HepG2 (cell line): ENCODE data around the gene MYL6B. TPM values are rescaled to one million over a fixed set of nuclear protein-coding genes. Genes with fewer than 3 reads are reported as not detected.

ENCODE experiments used
- ATAC-seq: fragments of 200-7000 bp; cut with Tn5 transposase; 3 replicates; pipeline ENCODE4 v1.9.1; 2020; ENCODE audit warnings: mild to moderate bottlenecking, moderate library complexity
- BruUV-seq: library from RNA; stranded (reverse); fragments of 400-500 nt; replicated peaks from 2 replicates; lab custom pipeline; 2021; lab: Mats Ljungman, UMichigan
- CTCF ChIA-PET: fragments of 300-600 bp; formaldehyde crosslinking; extraction: SDS; loops from one replicate; lab custom pipeline; 2021; ENCODE audit warnings: low total read pairs, inconsistent platforms, low intra/inter-chr PET ratio; lab: Yijun Ruan, JAX
- POLR2A ChIA-PET: fragments of 350-600 bp; sonication (Branson Sonifier 250); formaldehyde crosslinking; loops from one replicate; lab custom pipeline; 2020; ENCODE audit warnings: antibody characterized with exemption, inconsistent platforms; lab: Yijun Ruan, JAX
- DNase-seq: peaks from one replicate; pipeline ENCODE4 v3.0.0-alpha.2; 2015; ENCODE audit warnings: low spot score
- FAIRE-seq: peaks from 3 replicates; lab custom pipeline; 2011; peaks lifted over from hg19 to GRCh38; lab: Jason Lieb, UNC
- H2AFZ ChIP-seq: one replicate; pipeline ENCODE4 v1.6.1; 2011; ENCODE audit warnings: low read length, inconsistent platforms
- H3K27ac ChIP-seq: fragments of 300-600 bp; 3 replicates; pipeline ENCODE4 v1.8.0; 2011; ENCODE audit warnings: mixed run types, mild to moderate bottlenecking, mixed read lengths, low read length, inconsistent platforms; ENCODE audit not compliant: insufficient read depth; ENCODE audit errors: extremely low read length
- H3K27me3 ChIP-seq, 2 experiments: fragments of 200-600 bp in 1 of 2; 2 replicates in 1 of 2; 3 replicates in 1 of 2; pipeline versions ENCODE4 v1.6.0 to v1.8.0; 2011; ENCODE audit warnings: low read length in 2 of 2, mild to moderate bottlenecking in 2 of 2, moderate library complexity in 2 of 2, inconsistent platforms in 1 of 2; ENCODE audit not compliant: insufficient read depth in 2 of 2, control insufficient read depth in 1 of 2
- H3K36me3 ChIP-seq, 2 experiments: fragments of 200-600 bp in 1 of 2; replicated peaks in 1 of 2; 2 replicates in 1 of 2; 3 replicates in 1 of 2; pipeline versions ENCODE4 v1.5.1 to v1.8.0; 2011; ENCODE audit warnings: low read length in 2 of 2, inconsistent platforms in 1 of 2; ENCODE audit not compliant: insufficient read depth in 2 of 2, control insufficient read depth in 1 of 2
- H3K4me1 ChIP-seq: 2 replicates; pipeline ENCODE4 v1.5.1; 2012; ENCODE audit warnings: low read length, inconsistent platforms; ENCODE audit not compliant: insufficient read depth
- H3K4me2 ChIP-seq: 2 replicates; pipeline ENCODE4 v1.6.0; 2011; ENCODE audit warnings: low read depth, low read length, inconsistent platforms
- H3K4me3 ChIP-seq, 3 experiments: fragments of 200-600 bp in 1 of 3; sonication (generic), shearing (Covaris generic) in 1 of 3; replicated peaks in 1 of 3; 2 replicates each; pipeline ENCODE4 v1.5.1; 2011 to 2016; ENCODE audit warnings: low read length in 3 of 3, inconsistent platforms in 2 of 3, low read depth in 2 of 3, mild to moderate bottlenecking in 2 of 3, control low read depth in 1 of 3, mixed read lengths in 1 of 3; ENCODE audit not compliant: insufficient read depth in 1 of 3
- H3K79me2 ChIP-seq: one replicate; pipeline ENCODE4 v1.6.1; 2011; ENCODE audit warnings: low read length, inconsistent platforms; ENCODE audit not compliant: insufficient read depth
- H3K9ac ChIP-seq: 2 replicates; pipeline ENCODE4 v1.6.0; 2011; ENCODE audit warnings: mild to moderate bottlenecking, low read depth, low read length, inconsistent platforms; ENCODE audit not compliant: insufficient read depth
- H3K9me3 ChIP-seq: 2 replicates; pipeline ENCODE4 v1.5.1; 2012; ENCODE audit warnings: mild to moderate bottlenecking, low read length
- H4K20me1 ChIP-seq: 2 replicates; pipeline ENCODE4 v1.6.0; 2011; ENCODE audit warnings: inconsistent platforms, mild to moderate bottlenecking, low read length, moderate library complexity; ENCODE audit not compliant: insufficient read depth
- BRF2 ChIP-seq: sonication (generic); formaldehyde crosslinking; IDR thresholded peaks from 2 replicates; pipeline ENCODE4 v1.8.1; 2022; ENCODE audit warnings: mild to moderate bottlenecking, missing genetic modification reagents
- KAT7 ChIP-seq: IDR thresholded peaks from 2 replicates; pipeline ENCODE4 v1.6.1; 2018; ENCODE audit warnings: borderline replicate concordance, missing compliant biosample characterization
- NFKBIZ ChIP-seq: IDR thresholded peaks from 2 replicates; pipeline ENCODE4 v1.6.1; 2018; ENCODE audit warnings: missing genetic modification reagents, missing compliant biosample characterization
- PITX1 ChIP-seq: sonication (generic); formaldehyde crosslinking; IDR thresholded peaks from 2 replicates; pipeline ENCODE4 v1.5.1; 2020; ENCODE audit warnings: mild to moderate bottlenecking, missing genetic modification reagents
- SMC3 ChIP-seq: IDR thresholded peaks from 2 replicates; pipeline ENCODE4 v1.6.1; 2011; ENCODE audit warnings: low read length, improper control_type of control experiment
- SOX5 ChIP-seq: IDR thresholded peaks from 2 replicates; pipeline ENCODE4 v1.6.1; 2016; ENCODE audit warnings: borderline replicate concordance
- ZBTB3 ChIP-seq: sonication (generic); formaldehyde crosslinking; IDR thresholded peaks from 2 replicates; pipeline ENCODE4 v1.4.0; 2020; ENCODE audit warnings: low read depth, mild to moderate bottlenecking, moderate library complexity, missing genetic modification reagents, borderline replicate concordance
- ZFAT ChIP-seq: sonication (generic); formaldehyde crosslinking; conservative IDR thresholded peaks from 2 replicates; pipeline ENCODE4 v1.8.1; 2023; ENCODE audit warnings: missing genetic modification reagents, inconsistent platforms
- ZNF639 ChIP-seq: conservative IDR thresholded peaks from 2 replicates; pipeline ENCODE4 v1.6.1; 2018; ENCODE audit warnings: missing genetic modification reagents
- WGBS: methylation state at CpG from one replicate; pipeline ENCODE4 v1.1.6; 2017; ENCODE audit warnings: low lambda C conversion rate; 5-methylcytosine and 5-hydroxymethylcytosine counted together
- in situ Hi-C: cut with HindIII; loops from 2 replicates; pipeline ENCODE4 v1.10.0; 2017; ENCODE audit warnings: low pct_unique_long_range_greater_than_20kb; ENCODE audit not compliant: extremely low pct_ligation_motif_present
- intact Hi-C: fragments of 100-400 bp; cut with micrococcal nuclease; formaldehyde crosslinking; loops from one replicate; pipeline ENCODE4 v1.10.0; 2022; ENCODE audit not compliant: unreplicated experiment
- polyA plus RNA-seq, 8 experiments: library from polyadenylated mRNA; depleted of rRNA in 3 of 8; stranded (reverse) in 7 of 8; unstranded in 1 of 8; fragments of >200 nt; fragmentation: Illumina TruSeq in 4 of 8; extraction: Trizol in 4 of 8; gene quantifications; 2 replicates each; pipeline versions ENCODE4 v1.2.1 to v1.2.3, GENCODE V29; 2011 to 2016; ENCODE audit warnings: low read depth in 4 of 8, missing spikeins in 1 of 8, mixed read lengths in 1 of 8; ENCODE audit not compliant: insufficient read depth in 1 of 8
- total RNA-seq, 5 experiments: library from RNA; depleted of rRNA; stranded (reverse); fragments of >200 nt; fragmentation: Illumina TruSeq; extraction: Trizol; gene quantifications; 2 replicates each; pipeline ENCODE4 v1.2.3, GENCODE V29; 2016; ENCODE audit warnings: low read depth in 1 of 5
- TF ChIP-seq, protein P1 (sequence below): sonication (generic); formaldehyde crosslinking; IDR thresholded peaks from 2 replicates; pipeline ENCODE4 v1.5.0; 2020; ENCODE audit warnings: missing genetic modification reagents
- TF ChIP-seq, protein P2 (sequence below): sonication (generic); formaldehyde crosslinking; IDR thresholded peaks from 2 replicates; pipeline ENCODE4 v1.4.0; 2020; ENCODE audit warnings: mild to moderate bottlenecking, missing genetic modification reagents

Gene MYL6B
- total and polyA plus RNA-seq, 2 of the 13 experiments (the other 11 are each of a cell fraction or from before 2014, with no cell fraction given): 75.7 to 88.7 TPM

GRCh38 chr12:56104109-56104814 is 48.1 kb upstream of the MYL6B start, which contains the start of gene PA2G4:
Gene PA2G4, plus strand, starts transcription at chr12:56104559. Its CDS starts 179 bp downstream, at chr12:56104738.
- H2AFZ ChIP-seq: no peak within 1 kb of the TSS
- peaks cover 35% of the 10 kb centered on the region for H3K4me1 ChIP-seq
- H4K20me1 ChIP-seq: peaks cover 4% of the 10 kb centered on the region
- BruUV-seq: no TSS peak
- peaks cover 20 to 55% of the 10 kb centered on the region in 2 experiments for H3K36me3 ChIP-seq
- DNase-seq (peak; percentile 97), ATAC-seq (peak; percentile 94), FAIRE-seq (peak; percentile 83)
- H3K79me2 ChIP-seq: peaks cover 34% of the 10 kb centered on the region
- in situ Hi-C loops (loop anchor here (5.0 kb wide), 1 partner anchor 57 kb away; no protein-coding TSS in a partner anchor), intact Hi-C loops (loop anchor here (1.0 to 2.0 kb wide), 2 partner anchors 25 to 57 kb away; no protein-coding TSS in a partner anchor)
- peak within 1 kb of the TSS; percentile 88 for H3K9ac ChIP-seq
- H3K27ac ChIP-seq: peak within 1 kb of the TSS; percentile 76
- no peaks in the 10 kb centered on the region for H3K9me3 ChIP-seq
- under 1% methylated on average over 46 of the region's 60 CpGs for WGBS
- H3K4me3 ChIP-seq: peak within 1 kb of the TSS; percentile 50 to 85 (median 74)
- no peaks in the 10 kb centered on the region for H3K27me3 ChIP-seq
- ChIA-PET POLR2A (interaction anchor here (0.8 to 6.5 kb wide), 29 partner anchors 9 to 375 kb away, joined by 3 to 279 read pairs (median 5); partner anchors contain the start of genes CD63, COQ10A, ERBB3 and ESYT1), CTCF (interaction anchor here (1.0 kb wide), 1 partner anchor 25 kb away, joined by 4 read pairs; no protein-coding TSS in a partner anchor)
- peak within 1 kb of the TSS; percentile 91 for H3K4me2 ChIP-seq
- TF ChIP-seq, protein P1, sequence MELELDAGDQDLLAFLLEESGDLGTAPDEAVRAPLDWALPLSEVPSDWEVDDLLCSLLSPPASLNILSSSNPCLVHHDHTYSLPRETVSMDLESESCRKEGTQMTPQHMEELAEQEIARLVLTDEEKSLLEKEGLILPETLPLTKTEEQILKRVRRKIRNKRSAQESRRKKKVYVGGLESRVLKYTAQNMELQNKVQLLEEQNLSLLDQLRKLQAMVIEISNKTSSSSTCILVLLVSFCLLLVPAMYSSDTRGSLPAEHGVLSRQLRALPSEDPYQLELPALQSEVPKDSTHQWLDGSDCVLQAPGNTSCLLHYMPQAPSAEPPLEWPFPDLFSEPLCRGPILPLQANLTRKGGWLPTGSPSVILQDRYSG (CRISPR knock-in tag): 0 out of 2 replicates have a peak, but pooled peaks have one; percentile 55
- TF ChIP-seq KAT7 (CRISPR knock-in tag) (peak; percentile 85; the same call in 1 of the 2 replicates), BRF2 (CRISPR knock-in tag) (peak; percentile 94), SMC3 (no peak), PITX1 (peak; percentile 94), SOX5 (CRISPR knock-in tag) (peak; percentile 75; the same call in 1 of the 2 replicates), ZFAT (CRISPR knock-in tag) (0 out of 2 replicates have a peak, but pooled peaks have one; percentile 24), NFKBIZ (CRISPR knock-in tag) (peak; percentile 55; the same call in 1 of the 2 replicates), ZNF639 (CRISPR knock-in tag) (no peak), ZBTB3 (peak; percentile 85; the same call in 1 of the 2 replicates)
- TF ChIP-seq, protein P2, sequence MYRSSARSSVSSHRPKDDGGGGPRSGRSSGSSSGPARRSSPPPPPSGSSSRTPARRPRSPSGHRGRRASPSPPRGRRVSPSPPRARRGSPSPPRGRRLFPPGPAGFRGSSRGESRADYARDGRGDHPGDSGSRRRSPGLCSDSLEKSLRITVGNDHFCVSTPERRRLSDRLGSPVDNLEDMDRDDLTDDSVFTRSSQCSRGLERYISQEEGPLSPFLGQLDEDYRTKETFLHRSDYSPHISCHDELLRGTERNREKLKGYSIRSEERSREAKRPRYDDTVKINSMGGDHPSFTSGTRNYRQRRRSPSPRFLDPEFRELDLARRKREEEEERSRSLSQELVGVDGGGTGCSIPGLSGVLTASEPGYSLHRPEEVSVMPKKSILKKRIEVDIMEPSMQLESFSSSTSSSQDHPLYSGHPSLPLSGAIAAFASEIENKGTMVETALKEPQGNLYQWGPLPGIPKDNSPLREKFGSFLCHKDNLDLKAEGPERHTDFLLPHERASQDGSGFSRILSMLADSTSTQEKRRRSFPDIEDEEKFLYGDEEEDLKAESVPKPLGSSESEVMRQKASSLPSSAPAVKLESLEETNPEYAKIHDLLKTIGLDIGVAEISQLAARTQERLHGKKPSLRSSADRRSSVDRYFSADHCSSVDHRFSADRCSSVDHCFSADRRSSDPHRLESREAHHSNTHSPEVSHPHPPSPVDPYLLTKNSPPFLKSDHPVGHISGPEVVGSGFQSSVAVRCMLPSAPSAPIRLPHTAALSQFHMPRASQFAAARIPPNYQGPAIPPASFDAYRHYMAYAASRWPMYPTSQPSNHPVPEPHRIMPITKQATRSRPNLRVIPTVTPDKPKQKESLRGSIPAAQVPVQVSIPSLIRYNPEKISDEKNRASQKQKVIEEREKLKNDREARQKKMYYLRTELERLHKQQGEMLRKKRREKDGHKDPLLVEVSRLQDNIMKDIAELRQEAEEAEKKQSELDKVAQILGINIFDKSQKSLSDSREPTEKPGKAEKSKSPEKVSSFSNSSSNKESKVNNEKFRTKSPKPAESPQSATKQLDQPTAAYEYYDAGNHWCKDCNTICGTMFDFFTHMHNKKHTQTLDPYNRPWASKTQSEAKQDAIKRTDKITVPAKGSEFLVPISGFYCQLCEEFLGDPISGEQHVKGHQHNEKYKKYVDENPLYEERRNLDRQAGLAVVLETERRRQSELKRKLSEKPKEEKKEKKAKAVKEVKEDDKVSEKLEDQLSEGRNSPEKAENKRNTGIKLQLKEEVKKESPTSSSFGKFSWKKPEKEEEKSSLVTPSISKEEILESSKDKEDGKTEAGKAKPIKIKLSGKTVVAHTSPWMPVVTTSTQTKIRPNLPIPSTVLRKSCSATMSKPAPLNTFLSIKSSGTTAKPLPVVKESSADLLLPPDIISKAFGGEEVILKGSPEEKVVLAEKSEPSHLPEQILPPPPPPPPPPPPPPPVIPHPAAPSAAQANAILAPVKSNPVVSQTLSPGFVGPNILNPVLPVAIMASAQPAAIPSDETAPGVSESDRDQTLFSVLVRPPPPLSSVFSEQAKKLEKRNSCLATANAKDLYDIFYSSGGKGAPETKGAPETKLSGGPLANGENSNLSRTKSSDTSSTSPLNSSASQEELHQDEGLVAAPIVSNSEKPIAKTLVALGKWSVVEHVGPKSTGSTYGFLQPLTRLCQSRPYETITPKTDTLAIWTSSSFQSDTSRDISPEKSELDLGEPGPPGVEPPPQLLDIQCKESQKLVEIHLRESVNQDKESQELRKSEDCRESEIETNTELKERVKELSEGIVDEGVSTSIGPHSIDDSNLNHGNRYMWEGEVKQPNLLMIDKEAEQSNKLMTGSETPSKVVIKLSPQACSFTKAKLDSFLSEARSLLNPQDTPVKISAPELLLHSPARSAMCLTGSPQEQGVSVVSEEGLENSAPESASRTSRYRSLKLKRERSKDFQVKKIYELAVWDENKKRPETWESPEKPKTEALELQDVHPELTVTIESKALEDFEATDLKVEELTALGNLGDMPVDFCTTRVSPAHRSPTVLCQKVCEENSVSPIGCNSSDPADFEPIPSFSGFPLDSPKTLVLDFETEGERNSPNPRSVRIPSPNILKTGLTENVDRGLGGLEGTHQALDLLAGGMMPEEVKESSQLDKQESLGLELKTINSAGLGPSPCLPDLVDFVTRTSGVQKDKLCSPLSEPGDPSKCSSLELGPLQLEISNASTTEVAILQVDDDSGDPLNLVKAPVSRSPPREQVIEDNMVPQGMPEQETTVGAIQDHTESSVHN (CRISPR knock-in tag): no peak
